Activated CD4-positive, alpha-beta T cell treated with anti-CD3 and anti-CD28 coated beads, Interleukin-2, Interleukin-6, amounts not matched to agents 100 ng/mL and 50 ng/mL, durations not matched to agents 16 hours and 8 hours (primary cell): ENCODE measurements around the gene ZMYM2.

Source experiments
- DNase-seq: peaks from one replicate; pipeline ENCODE4 v3.0.0-alpha.2; 2020

Gene ZMYM2

GRCh38 chr13:20137875-20138274, 179.3 kb downstream of the ZMYM2 start:
- DNase-seq = no peak

GRCh38 chr13:20140487-20140886, 182.0 kb downstream of the ZMYM2 start:
- DNase-seq = no peak
